ENCODE results near the gene XIRP1. TPM values are rescaled to one million over a fixed set of nuclear protein-coding genes. Genes with fewer than 3 reads are reported as not detected.
"Not testable (repeated sequence)": the region's sequence is repeated elsewhere in the genome, so short reads cannot be mapped to it uniquely, and the experiment has no call there.

The XIRP1 gene
- total RNA-seq, 1 experiment from 2014 or later = not detected

DNA sequence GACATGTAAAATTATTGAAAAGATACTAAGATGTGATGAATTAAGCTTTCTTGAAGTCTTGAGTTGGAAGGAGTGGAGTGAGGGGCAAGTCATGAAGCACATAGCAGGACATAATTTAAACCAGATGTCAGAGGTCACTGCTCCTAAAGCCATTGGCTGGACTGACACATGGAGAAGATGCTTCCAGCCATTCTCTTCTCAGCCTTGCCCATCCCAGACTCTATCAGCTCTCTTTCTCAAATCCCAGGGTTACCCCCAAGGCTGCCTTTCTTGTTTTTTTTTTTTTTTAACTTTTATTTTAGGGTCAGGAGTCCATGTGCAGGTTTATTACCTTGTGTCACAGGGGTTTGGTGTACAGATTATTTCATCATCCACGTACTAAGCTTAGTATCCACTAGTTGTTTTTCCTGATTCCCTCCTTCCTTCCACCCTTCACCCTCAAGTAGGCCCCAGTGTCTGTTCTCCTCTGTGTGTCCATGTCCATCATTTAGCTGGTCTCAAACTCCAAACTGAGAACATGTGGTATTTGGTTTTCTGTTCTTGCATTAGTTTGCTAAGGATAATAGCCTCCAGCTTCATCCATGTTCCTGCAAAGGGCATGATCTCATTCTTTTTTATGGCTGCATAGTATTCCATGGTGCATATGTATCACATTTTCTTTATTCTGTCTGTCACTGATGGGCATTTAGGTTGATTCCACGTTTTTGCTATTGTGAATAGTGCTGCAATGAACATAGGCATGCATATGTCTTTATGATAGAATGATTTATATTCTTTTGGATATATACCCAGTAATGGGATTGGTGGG lies 18.9 kb downstream of the XIRP1 start:
- ATAC-seq = no peak
- intact Hi-C loops (cut with micrococcal nuclease; ENCODE audit: unreplicated experiment) (no loop called here), in situ Hi-C loops (cut with HindIII; ENCODE audit: low pct_unique_long_range_greater_than_20kb, low sequenced_read_pairs) (no loop called here)
- Histone ChIP-seq H3K4me3 (ENCODE audit: low read depth in 2 of 2, low read length in 2 of 2) (no peak overlapping the region), H3K27ac (ENCODE audit: low read length) (no peak overlapping the region), H3K4me1 (ENCODE audit: control insufficient read depth, insufficient read depth, low read length) (peaks cover 7% of the 10 kb centered on the region; the same call in 1 of the 2 replicates), H3K36me3 (ENCODE audit: control insufficient read depth, insufficient read depth, low read length) (no peaks in the 10 kb centered on the region), H3K27me3 (ENCODE audit: control insufficient read depth, insufficient read depth, low read length) (no peaks in the 10 kb centered on the region), H3K9me3 (ENCODE audit: control insufficient read depth, insufficient read depth, low read depth, low read length) (no peaks in the 10 kb centered on the region)
- no TSS peak for BruUV-seq (replicated peaks)
- TF ChIP-seq, protein P1, sequence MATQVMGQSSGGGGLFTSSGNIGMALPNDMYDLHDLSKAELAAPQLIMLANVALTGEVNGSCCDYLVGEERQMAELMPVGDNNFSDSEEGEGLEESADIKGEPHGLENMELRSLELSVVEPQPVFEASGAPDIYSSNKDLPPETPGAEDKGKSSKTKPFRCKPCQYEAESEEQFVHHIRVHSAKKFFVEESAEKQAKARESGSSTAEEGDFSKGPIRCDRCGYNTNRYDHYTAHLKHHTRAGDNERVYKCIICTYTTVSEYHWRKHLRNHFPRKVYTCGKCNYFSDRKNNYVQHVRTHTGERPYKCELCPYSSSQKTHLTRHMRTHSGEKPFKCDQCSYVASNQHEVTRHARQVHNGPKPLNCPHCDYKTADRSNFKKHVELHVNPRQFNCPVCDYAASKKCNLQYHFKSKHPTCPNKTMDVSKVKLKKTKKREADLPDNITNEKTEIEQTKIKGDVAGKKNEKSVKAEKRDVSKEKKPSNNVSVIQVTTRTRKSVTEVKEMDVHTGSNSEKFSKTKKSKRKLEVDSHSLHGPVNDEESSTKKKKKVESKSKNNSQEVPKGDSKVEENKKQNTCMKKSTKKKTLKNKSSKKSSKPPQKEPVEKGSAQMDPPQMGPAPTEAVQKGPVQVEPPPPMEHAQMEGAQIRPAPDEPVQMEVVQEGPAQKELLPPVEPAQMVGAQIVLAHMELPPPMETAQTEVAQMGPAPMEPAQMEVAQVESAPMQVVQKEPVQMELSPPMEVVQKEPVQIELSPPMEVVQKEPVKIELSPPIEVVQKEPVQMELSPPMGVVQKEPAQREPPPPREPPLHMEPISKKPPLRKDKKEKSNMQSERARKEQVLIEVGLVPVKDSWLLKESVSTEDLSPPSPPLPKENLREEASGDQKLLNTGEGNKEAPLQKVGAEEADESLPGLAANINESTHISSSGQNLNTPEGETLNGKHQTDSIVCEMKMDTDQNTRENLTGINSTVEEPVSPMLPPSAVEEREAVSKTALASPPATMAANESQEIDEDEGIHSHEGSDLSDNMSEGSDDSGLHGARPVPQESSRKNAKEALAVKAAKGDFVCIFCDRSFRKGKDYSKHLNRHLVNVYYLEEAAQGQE (IDR thresholded peaks at IDR 0.05; ENCODE audit: insufficient read depth in 1 of 2, low read depth in 2 of 2, low read length in 1 of 2) = no peak
- no peak for TF ChIP-seq POLR2AphosphoS5 (IDR thresholded peaks at IDR 0.05; ENCODE audit: low read depth, low read length)
- TF ChIP-seq TCF7L2 (IDR thresholded peaks at IDR 0.05; ENCODE audit: low read depth, low read length) = no peak
- TF ChIP-seq, protein P2, sequence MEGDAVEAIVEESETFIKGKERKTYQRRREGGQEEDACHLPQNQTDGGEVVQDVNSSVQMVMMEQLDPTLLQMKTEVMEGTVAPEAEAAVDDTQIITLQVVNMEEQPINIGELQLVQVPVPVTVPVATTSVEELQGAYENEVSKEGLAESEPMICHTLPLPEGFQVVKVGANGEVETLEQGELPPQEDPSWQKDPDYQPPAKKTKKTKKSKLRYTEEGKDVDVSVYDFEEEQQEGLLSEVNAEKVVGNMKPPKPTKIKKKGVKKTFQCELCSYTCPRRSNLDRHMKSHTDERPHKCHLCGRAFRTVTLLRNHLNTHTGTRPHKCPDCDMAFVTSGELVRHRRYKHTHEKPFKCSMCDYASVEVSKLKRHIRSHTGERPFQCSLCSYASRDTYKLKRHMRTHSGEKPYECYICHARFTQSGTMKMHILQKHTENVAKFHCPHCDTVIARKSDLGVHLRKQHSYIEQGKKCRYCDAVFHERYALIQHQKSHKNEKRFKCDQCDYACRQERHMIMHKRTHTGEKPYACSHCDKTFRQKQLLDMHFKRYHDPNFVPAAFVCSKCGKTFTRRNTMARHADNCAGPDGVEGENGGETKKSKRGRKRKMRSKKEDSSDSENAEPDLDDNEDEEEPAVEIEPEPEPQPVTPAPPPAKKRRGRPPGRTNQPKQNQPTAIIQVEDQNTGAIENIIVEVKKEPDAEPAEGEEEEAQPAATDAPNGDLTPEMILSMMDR (IDR thresholded peaks at IDR 0.05) = no peak
- no peak for TF ChIP-seq SIN3A (IDR thresholded peaks at IDR 0.05; ENCODE audit: borderline replicate concordance, insufficient read depth, low read depth, low read length)
- CTCF ChIA-PET = no interaction called here
- POLR2A ChIA-PET = no interaction called here
- no peak for DNase-seq (ENCODE audit: low read depth, low spot score)

DNA sequence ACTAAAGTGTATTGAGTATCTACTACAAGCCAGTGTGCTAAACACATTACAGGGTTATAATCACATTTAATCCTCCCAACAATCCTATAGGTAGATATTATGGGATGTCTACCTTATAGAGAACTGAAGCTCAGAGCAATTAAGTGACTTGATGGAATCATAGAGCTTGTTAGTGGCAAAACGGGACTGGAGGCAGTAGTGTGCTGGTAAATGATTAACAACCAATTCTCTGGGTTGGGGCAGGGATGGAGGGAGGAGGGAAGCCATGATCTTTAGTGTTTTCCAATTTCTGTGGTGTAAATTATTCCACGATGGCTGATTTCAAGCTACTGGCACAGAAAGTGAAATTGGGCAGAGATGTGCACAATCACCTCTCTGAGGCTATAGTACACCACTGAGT lies 20.5 kb downstream of the XIRP1 start:
- no peak for ATAC-seq
- Histone ChIP-seq H3K27me3 (ENCODE audit: control insufficient read depth, insufficient read depth, low read length) (no peaks in the 10 kb centered on the region), H3K4me1 (ENCODE audit: control insufficient read depth, insufficient read depth, low read length) (no peaks in the 10 kb centered on the region), H3K9me3 (ENCODE audit: control insufficient read depth, insufficient read depth, low read depth, low read length) (no peaks in the 10 kb centered on the region), H3K4me3 (ENCODE audit: low read depth in 2 of 2, low read length in 2 of 2) (no peak overlapping the region), H3K27ac (ENCODE audit: low read length) (no peak overlapping the region), H3K36me3 (ENCODE audit: control insufficient read depth, insufficient read depth, low read length) (no peaks in the 10 kb centered on the region)
- ChIA-PET POLR2A (interaction anchor here (0.6 kb wide), 1 partner anchor 304 kb away, joined by 3 read pairs; no protein-coding TSS in a partner anchor), CTCF (interaction anchor here (0.6 kb wide), 1 partner anchor 500 kb away, joined by 3 read pairs; no protein-coding TSS in a partner anchor)
- in situ Hi-C loops (cut with HindIII; ENCODE audit: low pct_unique_long_range_greater_than_20kb, low sequenced_read_pairs) (no loop called here), intact Hi-C loops (cut with micrococcal nuclease; ENCODE audit: unreplicated experiment) (no loop called here)
- TF ChIP-seq POLR2AphosphoS5 (IDR thresholded peaks at IDR 0.05; ENCODE audit: low read depth, low read length) = no peak
- TF ChIP-seq, protein P1 (IDR thresholded peaks at IDR 0.05; ENCODE audit: insufficient read depth in 1 of 2, low read depth in 2 of 2, low read length in 1 of 2) = no peak
- no TSS peak for BruUV-seq (replicated peaks)
- DNase-seq (ENCODE audit: low read depth, low spot score) = no peak

DNA sequence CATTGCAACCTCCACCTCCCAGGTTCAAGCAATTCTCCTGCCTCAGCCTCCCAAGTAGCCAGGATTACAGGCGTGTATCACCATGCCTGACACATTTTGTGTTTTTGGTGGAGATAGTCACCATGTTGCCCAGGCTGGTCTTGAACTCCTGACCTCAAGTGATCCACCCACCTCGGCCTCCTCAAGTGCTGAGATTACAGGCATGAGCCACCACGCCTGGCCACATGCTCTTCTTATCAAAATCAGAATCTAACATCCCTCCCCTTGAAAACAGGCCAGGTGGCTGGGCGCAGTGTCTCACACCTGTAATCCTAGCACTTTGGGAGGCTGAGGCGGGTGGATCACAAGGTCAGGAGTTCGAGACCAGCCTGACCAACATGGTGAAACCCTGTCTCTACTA lies 21.5 kb downstream of the XIRP1 start:
- BruUV-seq (replicated peaks); H3K9me3 ChIP-seq (ENCODE audit: control insufficient read depth, insufficient read depth, low read depth, low read length); intact Hi-C loops (cut with micrococcal nuclease; ENCODE audit: unreplicated experiment); H3K36me3 ChIP-seq (ENCODE audit: control insufficient read depth, insufficient read depth, low read length); POLR2A ChIA-PET; H3K4me3 ChIP-seq (ENCODE audit: low read depth in 2 of 2, low read length in 2 of 2); H3K27ac ChIP-seq (ENCODE audit: low read length); CTCF ChIA-PET; DNase-seq (ENCODE audit: low read depth, low spot score); H3K27me3 ChIP-seq (ENCODE audit: control insufficient read depth, insufficient read depth, low read length); H3K4me1 ChIP-seq (ENCODE audit: control insufficient read depth, insufficient read depth, low read length); in situ Hi-C loops (cut with HindIII; ENCODE audit: low pct_unique_long_range_greater_than_20kb, low sequenced_read_pairs); ATAC-seq: not testable (repeated sequence)

Data from Panc1 (cell line).